Measurements from ENCODE around the gene MAPK8IP2. TPM values are rescaled to one million over a fixed set of nuclear protein-coding genes. Genes with fewer than 3 reads are reported as not detected.
"Not testable (repeated sequence)": the region's sequence is repeated elsewhere in the genome, so short reads cannot be mapped to it uniquely, and the experiment has no call there.

MAPK8IP2 gene
- polyA plus RNA-seq, 2 donors, result 0.55 to 0.61 TPM

GRCh38 chr22:50609599-50609998, 9.0 kb downstream of the MAPK8IP2 start:
- Histone ChIP-seq H3K4me3 (ENCODE audit: low read depth in 1 of 2, low read length in 2 of 2) (no peak overlapping the region), H3K27ac (ENCODE audit: low read depth in 2 of 2, low read length in 1 of 2) (no peak overlapping the region), H3K9me3 (ENCODE audit: control insufficient read depth in 2 of 2, insufficient read depth in 1 of 2, low read depth in 1 of 2, low read length in 1 of 2) (no peaks in the 10 kb centered on the region), H3K36me3 (ENCODE audit: control insufficient read depth in 2 of 2, insufficient read depth in 2 of 2, low read length in 1 of 2) (no peaks in the 10 kb centered on the region), H3K27me3 (ENCODE audit: control insufficient read depth in 1 of 2, insufficient read depth in 2 of 2, low read length in 2 of 2) (no peaks in the 10 kb centered on the region), H3K4me1 (ENCODE audit: control insufficient read depth in 2 of 2, insufficient read depth in 2 of 2, low read length in 1 of 2) (peaks cover 0 to 9% of the 10 kb centered on the region in 2 donors)
- WGBS, 2 donors, result 77 to 81% methylated on average over 12 of the region's 12 CpGs

GRCh38 chr22:50610041-50610451, 9.5 kb downstream of the MAPK8IP2 start:
- no peak overlapping the region for H3K27ac ChIP-seq (ENCODE audit: low read depth in 2 of 2, low read length in 1 of 2)
- peaks cover 0 to 9% of the 10 kb centered on the region in 2 donors for H3K4me1 ChIP-seq (ENCODE audit: control insufficient read depth in 2 of 2, insufficient read depth in 2 of 2, low read length in 1 of 2)
- H3K27me3 ChIP-seq (ENCODE audit: control insufficient read depth in 1 of 2, insufficient read depth in 2 of 2, low read length in 2 of 2), result no peaks in the 10 kb centered on the region
- H3K36me3 ChIP-seq (ENCODE audit: control insufficient read depth in 2 of 2, insufficient read depth in 2 of 2, low read length in 1 of 2), result no peaks in the 10 kb centered on the region
- no peak overlapping the region for H3K4me3 ChIP-seq (ENCODE audit: low read depth in 1 of 2, low read length in 2 of 2)
- 81 to 84% methylated on average over 11 of the region's 11 CpGs for WGBS, 2 donors
- no peaks in the 10 kb centered on the region for H3K9me3 ChIP-seq (ENCODE audit: control insufficient read depth in 2 of 2, insufficient read depth in 1 of 2, low read depth in 1 of 2, low read length in 1 of 2)

- Histone ChIP-seq H3K4me1 (ENCODE audit: control insufficient read depth in 2 of 2, insufficient read depth in 2 of 2, low read length in 1 of 2) (peaks cover 0 to 9% of the 10 kb centered on the region in 2 donors), H3K9me3 (ENCODE audit: control insufficient read depth in 2 of 2, insufficient read depth in 1 of 2, low read depth in 1 of 2, low read length in 1 of 2) (no peaks in the 10 kb centered on the region), H3K27me3 (ENCODE audit: control insufficient read depth in 1 of 2, insufficient read depth in 2 of 2, low read length in 2 of 2) (no peaks in the 10 kb centered on the region), H3K27ac (ENCODE audit: low read depth in 2 of 2, low read length in 1 of 2) (no peak overlapping the region), H3K4me3 (ENCODE audit: low read depth in 1 of 2, low read length in 2 of 2) (no peak overlapping the region), H3K36me3 (ENCODE audit: control insufficient read depth in 2 of 2, insufficient read depth in 2 of 2, low read length in 1 of 2) (no peaks in the 10 kb centered on the region)
- 83 to 87% methylated on average over 17 of the region's 17 CpGs for WGBS, 2 donors
Observed at GRCh38 chr22:50610581-50610980, 10.0 kb downstream of the MAPK8IP2 start.

GRCh38 chr22:50611341-50612060, 10.9 kb downstream of the MAPK8IP2 start:
- H3K36me3 ChIP-seq (ENCODE audit: control insufficient read depth in 2 of 2, insufficient read depth in 2 of 2, low read length in 1 of 2), result no peaks in the 10 kb centered on the region
- no peaks in the 10 kb centered on the region for H3K9me3 ChIP-seq (ENCODE audit: control insufficient read depth in 2 of 2, insufficient read depth in 1 of 2, low read depth in 1 of 2, low read length in 1 of 2)
- H3K4me1 ChIP-seq (ENCODE audit: control insufficient read depth in 2 of 2, insufficient read depth in 2 of 2, low read length in 1 of 2), result peaks cover 0 to 9% of the 10 kb centered on the region in 2 donors
- H3K4me3 ChIP-seq (ENCODE audit: low read depth in 1 of 2, low read length in 2 of 2), result no peak overlapping the region
- WGBS, 2 donors, result 91% methylated on average over 26 of the region's 26 CpGs
- H3K27me3 ChIP-seq (ENCODE audit: control insufficient read depth in 1 of 2, insufficient read depth in 2 of 2, low read length in 2 of 2), result no peaks in the 10 kb centered on the region
- H3K27ac ChIP-seq (ENCODE audit: low read depth in 2 of 2, low read length in 1 of 2), result no peak overlapping the region

- 42 to 46% methylated on average over 6 of the region's 6 CpGs for WGBS, 2 donors
- Histone ChIP-seq H3K9me3 (ENCODE audit: control insufficient read depth in 2 of 2, insufficient read depth in 1 of 2, low read depth in 1 of 2, low read length in 1 of 2) (no peaks in the 10 kb centered on the region), H3K4me3 (ENCODE audit: low read depth in 1 of 2, low read length in 2 of 2) (no peak overlapping the region), H3K4me1 (ENCODE audit: control insufficient read depth in 2 of 2, insufficient read depth in 2 of 2, low read length in 1 of 2) (peaks cover 0 to 9% of the 10 kb centered on the region in 2 donors), H3K36me3 (ENCODE audit: control insufficient read depth in 2 of 2, insufficient read depth in 2 of 2, low read length in 1 of 2) (no peaks in the 10 kb centered on the region), H3K27ac (ENCODE audit: low read depth in 2 of 2, low read length in 1 of 2) (no peak overlapping the region), H3K27me3 (ENCODE audit: control insufficient read depth in 1 of 2, insufficient read depth in 2 of 2, low read length in 2 of 2) (no peaks in the 10 kb centered on the region)
Observed at GRCh38 chr22:50612168-50612527, 11.6 kb downstream of the MAPK8IP2 start.

GRCh38 chr22:50612528-50613221, 12.1 kb downstream of the MAPK8IP2 start:
- no peaks in the 10 kb centered on the region for H3K27me3 ChIP-seq (ENCODE audit: control insufficient read depth in 1 of 2, insufficient read depth in 2 of 2, low read length in 2 of 2)
- 29 to 32% methylated on average over 31 of the region's 31 CpGs for WGBS, 2 donors
- H3K36me3 ChIP-seq (ENCODE audit: control insufficient read depth in 2 of 2, insufficient read depth in 2 of 2, low read length in 1 of 2), result no peaks in the 10 kb centered on the region
- no peak overlapping the region for H3K4me3 ChIP-seq (ENCODE audit: low read depth in 1 of 2, low read length in 2 of 2)
- peaks cover 0 to 9% of the 10 kb centered on the region in 2 donors for H3K4me1 ChIP-seq (ENCODE audit: control insufficient read depth in 2 of 2, insufficient read depth in 2 of 2, low read length in 1 of 2)
- H3K27ac ChIP-seq (ENCODE audit: low read depth in 2 of 2, low read length in 1 of 2), result peak overlapping the region; percentile 61 to 77
- H3K9me3 ChIP-seq (ENCODE audit: control insufficient read depth in 2 of 2, insufficient read depth in 1 of 2, low read depth in 1 of 2, low read length in 1 of 2), result no peaks in the 10 kb centered on the region

- H3K4me3 ChIP-seq (ENCODE audit: low read depth in 1 of 2, low read length in 2 of 2), result no peak overlapping the region
- no peaks in the 10 kb centered on the region for H3K36me3 ChIP-seq (ENCODE audit: control insufficient read depth in 2 of 2, insufficient read depth in 2 of 2, low read length in 1 of 2)
- no peaks in the 10 kb centered on the region for H3K27me3 ChIP-seq (ENCODE audit: control insufficient read depth in 1 of 2, insufficient read depth in 2 of 2, low read length in 2 of 2)
- H3K4me1 ChIP-seq (ENCODE audit: control insufficient read depth in 2 of 2, insufficient read depth in 2 of 2, low read length in 1 of 2), result peaks cover 0 to 9% of the 10 kb centered on the region in 2 donors
- H3K27ac ChIP-seq (ENCODE audit: low read depth in 2 of 2, low read length in 1 of 2), result peak overlapping the region; percentile 61 to 77
- WGBS, 2 donors, result 51 to 60% methylated on average over 22 of the region's 22 CpGs
- no peaks in the 10 kb centered on the region for H3K9me3 ChIP-seq (ENCODE audit: control insufficient read depth in 2 of 2, insufficient read depth in 1 of 2, low read depth in 1 of 2, low read length in 1 of 2)
Observed at GRCh38 chr22:50613291-50613981, 12.8 kb downstream of the MAPK8IP2 start.

GRCh38 chr22:50614296-50614695, 13.7 kb downstream of the MAPK8IP2 start:
- not testable (repeated sequence) for H3K9me3 ChIP-seq (ENCODE audit: control insufficient read depth in 2 of 2, insufficient read depth in 1 of 2, low read depth in 1 of 2, low read length in 1 of 2); H3K36me3 ChIP-seq (ENCODE audit: control insufficient read depth in 2 of 2, insufficient read depth in 2 of 2, low read length in 1 of 2); H3K4me3 ChIP-seq (ENCODE audit: low read depth in 1 of 2, low read length in 2 of 2); H3K27me3 ChIP-seq (ENCODE audit: control insufficient read depth in 1 of 2, insufficient read depth in 2 of 2, low read length in 2 of 2); H3K4me1 ChIP-seq (ENCODE audit: control insufficient read depth in 2 of 2, insufficient read depth in 2 of 2, low read length in 1 of 2); H3K27ac ChIP-seq (ENCODE audit: low read depth in 2 of 2, low read length in 1 of 2)
- 80 to 89% methylated on average over 3 of the region's 3 CpGs for WGBS, 2 donors

GRCh38 chr22:50620593-50621355, 20.2 kb downstream of the MAPK8IP2 start:
- H3K4me3 ChIP-seq (ENCODE audit: low read depth in 1 of 2, low read length in 2 of 2), result peak overlapping the region in 1 of 2 donors; percentile 12
- no peak overlapping the region for H3K27ac ChIP-seq (ENCODE audit: low read depth in 2 of 2, low read length in 1 of 2)
- peaks cover 0 to 14% of the 10 kb centered on the region in 2 donors for H3K4me1 ChIP-seq (ENCODE audit: control insufficient read depth in 2 of 2, insufficient read depth in 2 of 2, low read length in 1 of 2)
- 8 to 10% methylated on average over 25 of the region's 25 CpGs for WGBS, 2 donors
- no peaks in the 10 kb centered on the region for H3K9me3 ChIP-seq (ENCODE audit: control insufficient read depth in 2 of 2, insufficient read depth in 1 of 2, low read depth in 1 of 2, low read length in 1 of 2)
- no peaks in the 10 kb centered on the region for H3K27me3 ChIP-seq (ENCODE audit: control insufficient read depth in 1 of 2, insufficient read depth in 2 of 2, low read length in 2 of 2)
- peaks cover 0 to 11% of the 10 kb centered on the region in 2 donors for H3K36me3 ChIP-seq (ENCODE audit: control insufficient read depth in 2 of 2, insufficient read depth in 2 of 2, low read length in 1 of 2)
